ENCODE data around the gene MCL1.
"Not testable (repeated sequence)": the region's sequence is repeated elsewhere in the genome, so short reads cannot be mapped to it uniquely, and the experiment has no call there.

The MCL1 gene

GRCh38 chr1:150579110-150579944 lies at the start of gene MCL1:
MCL1 (minus strand) TSS chr1:150579610; CDS start chr1:150579530, 80 bp downstream.
- DNase-seq = peak; percentile 96

DNA sequence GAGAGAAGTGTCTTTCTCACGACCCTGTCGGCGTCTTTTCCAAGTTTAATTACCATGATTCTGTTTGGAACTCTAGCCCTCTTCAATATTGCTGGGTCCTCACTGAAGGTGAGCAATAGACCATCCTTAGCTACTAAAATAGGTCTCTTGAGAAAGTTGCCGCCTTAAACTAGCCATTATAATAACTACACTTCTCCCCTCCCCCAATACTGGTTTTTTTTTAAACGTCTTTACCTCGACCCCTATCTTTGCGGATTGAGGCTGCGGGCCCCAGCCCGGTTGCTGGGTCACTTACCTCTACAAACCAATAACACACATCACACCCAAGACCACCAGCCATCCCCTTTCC lies 49.3 kb upstream of the MCL1 start:
- DNase-seq = no peak

GRCh38 chr1:150627826-150628410 lies 48.5 kb upstream of the MCL1 start:
- no peak for DNase-seq

- no peak for DNase-seq
Observed at GRCh38 chr1:150626150-150626549, 46.7 kb upstream of the MCL1 start.

DNA sequence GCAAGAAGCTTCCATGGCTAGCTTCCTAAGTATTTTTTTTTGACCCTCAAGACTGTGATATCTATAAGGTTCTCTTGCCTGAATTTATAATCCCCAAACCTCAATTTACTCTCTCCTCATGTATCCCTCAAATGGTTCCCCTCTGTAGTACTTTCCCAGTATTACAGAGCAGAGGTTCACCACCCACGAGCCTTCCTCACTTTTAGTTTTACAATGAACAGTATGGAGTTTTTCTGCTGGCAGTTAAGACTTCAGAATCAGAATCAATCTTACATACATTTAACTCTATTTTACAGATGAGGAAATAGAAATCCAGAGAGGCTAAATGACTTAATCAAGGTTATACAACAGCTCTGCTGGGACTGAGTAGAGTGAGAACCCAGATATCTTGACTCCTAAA lies 45.1 kb upstream of the MCL1 start:
- DNase-seq = not testable (repeated sequence)

GRCh38 chr1:150624134-150624533 lies 44.7 kb upstream of the MCL1 start:
- not testable (repeated sequence) for DNase-seq

DNA sequence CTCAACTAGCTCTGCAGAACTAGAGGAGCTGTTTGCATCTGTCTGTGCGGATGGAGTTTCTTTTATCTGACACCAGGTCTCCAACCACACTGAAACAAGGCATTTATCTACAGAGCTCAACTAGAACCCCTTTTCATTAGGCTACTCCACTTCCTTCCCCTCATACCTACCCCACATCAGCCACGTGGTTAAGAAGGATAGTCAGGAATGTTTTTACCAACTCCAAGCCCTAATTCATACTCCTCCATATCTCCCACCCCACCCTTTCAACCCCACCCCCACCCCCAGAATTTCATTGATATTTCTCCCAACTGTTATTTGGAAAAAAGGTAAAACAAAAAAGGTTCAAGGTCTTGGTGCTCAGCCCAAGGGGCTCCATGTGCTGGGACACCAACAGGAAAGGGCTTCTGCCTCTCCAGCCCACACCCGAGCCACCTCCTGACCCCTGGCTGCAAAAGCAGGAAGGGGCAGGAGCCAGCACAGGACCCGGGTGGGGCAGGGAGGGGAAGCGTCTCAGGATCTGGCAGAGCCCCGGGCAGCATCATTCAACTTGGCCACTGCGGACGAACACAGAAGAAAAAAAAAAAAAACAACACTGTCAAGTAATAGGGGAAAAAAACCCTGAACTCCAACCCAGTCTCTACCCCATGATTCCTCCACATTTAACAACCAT lies 43.0 kb upstream of the MCL1 start:
- no peak for DNase-seq

DNA sequence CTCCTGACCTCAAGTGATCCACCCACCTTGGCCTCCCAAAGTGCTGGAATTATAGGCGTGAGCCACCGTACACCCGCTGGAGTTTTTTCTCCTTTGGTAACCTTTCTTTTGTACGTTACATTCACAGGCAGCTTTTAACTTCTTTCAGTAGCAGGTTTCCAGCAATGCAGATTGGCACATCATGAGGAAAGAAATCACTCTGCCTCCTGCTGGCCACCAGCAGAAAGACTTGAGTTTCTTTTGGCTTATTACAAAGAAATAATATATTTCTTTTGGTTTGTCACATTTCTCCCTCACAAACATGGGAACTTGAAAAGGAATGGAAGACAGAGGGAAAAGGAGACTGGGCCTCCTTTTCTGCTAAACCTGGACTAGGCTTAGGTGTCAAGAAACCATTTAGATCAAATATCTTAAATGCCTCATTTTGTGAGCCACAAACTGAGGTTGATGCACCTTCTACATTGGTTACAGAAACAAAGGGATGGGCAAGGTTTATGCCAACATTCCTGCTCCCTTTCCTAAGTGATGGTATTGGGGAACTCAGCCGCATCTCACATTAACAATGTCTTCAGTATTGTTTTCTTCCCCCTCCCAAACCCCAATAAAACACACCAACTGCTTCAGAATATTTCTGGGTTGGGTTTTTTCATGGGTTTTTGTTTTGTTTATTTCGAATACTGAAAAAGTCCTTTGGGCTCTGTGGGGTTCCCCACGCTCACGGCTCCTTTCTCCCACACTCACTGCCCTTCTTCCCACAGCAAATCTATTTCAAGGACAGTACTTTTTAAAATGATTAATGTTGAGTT lies 42.3 kb upstream of the MCL1 start:
- peak; percentile 48 for DNase-seq

- DNase-seq = no peak
Observed at GRCh38 chr1:150620919-150621318, 41.5 kb upstream of the MCL1 start.

GRCh38 chr1:150619576-150620509 lies 40.4 kb upstream of the MCL1 start:
- peak; percentile 38 for DNase-seq

DNA sequence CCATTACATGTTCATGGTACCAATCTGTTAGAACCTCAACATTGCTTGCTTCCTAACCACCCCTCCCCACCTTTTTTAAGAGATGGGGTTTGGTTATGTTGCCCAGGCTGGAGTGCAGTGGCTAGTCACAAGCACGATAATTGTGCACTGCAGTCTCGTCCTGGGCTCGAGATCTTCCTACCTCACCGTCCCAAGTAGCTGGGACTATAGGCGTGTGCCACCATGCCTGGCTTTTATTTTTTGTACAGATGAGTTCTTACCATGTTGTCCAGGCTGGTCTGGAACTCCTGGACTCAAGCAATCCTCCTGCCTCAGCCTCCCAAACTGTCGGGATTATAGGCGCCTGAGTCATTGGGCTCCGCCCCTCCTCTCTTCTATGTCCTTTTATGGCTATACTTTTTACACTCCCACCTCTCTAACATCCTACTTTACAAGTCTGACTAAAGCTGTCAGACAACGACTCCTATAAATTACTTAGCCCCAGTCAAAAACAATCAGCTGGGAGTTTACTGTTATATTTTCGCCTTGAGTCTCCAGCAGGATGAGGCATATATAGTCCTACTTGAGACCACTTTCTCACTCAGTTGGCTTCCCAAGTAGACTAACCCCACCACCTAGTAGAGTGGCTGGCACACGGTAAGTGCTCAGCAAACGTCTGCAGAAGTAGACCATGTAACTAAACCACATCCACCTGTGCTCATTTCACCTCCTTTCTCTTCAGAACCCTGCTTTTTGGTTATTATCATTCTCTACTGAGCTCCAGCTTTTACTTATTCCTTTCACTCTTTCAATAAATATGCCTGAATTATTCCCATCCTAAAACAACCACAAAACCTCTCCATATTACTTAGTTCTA lies 36.2 kb upstream of the MCL1 start:
- no peak for DNase-seq

GRCh38 chr1:150613061-150613920 lies 33.9 kb upstream of the MCL1 start:
- peak; percentile 97 for DNase-seq

- no peak for DNase-seq
Observed at GRCh38 chr1:150612014-150612345, 32.6 kb upstream of the MCL1 start.

- DNase-seq = no peak
Observed at GRCh38 chr1:150610576-150610975, 31.2 kb upstream of the MCL1 start.

- no peak for DNase-seq
Observed at GRCh38 chr1:150609732-150610131, 30.3 kb upstream of the MCL1 start.

DNA sequence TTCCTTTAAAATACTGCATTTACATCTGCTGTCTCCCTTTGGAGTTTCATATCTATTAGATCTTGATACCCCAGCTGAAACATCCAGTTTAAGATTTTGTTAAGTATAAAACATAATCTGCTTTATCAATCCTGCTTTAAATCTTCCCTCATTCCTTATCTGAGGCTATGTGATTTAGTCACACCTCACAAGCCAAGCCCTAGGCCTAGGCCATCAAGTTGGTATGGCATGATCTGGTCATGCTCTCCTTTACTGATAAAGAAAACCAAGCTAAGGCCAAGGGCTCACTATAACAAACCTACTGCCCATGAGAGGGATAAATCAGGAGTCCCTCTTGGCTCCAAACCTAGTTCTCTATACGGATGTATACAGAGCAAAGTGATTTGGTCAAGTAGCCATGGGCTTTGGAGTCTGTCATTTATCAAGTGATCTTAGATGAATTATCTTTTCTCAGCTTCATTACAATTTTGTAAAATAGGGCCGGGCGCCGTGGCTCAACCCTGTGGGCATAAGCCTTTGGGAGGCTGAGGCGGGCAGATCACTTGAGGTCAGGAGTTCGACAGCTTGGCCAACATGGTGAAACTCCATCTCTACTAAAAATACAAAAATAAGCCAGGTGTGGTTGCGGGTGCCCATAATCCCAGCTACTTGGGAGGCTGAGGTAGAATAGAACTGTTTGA lies 27.2 kb upstream of the MCL1 start:
- DNase-seq = no peak

- DNase-seq = not testable (repeated sequence)
Observed at GRCh38 chr1:150605451-150605731, 26.0 kb upstream of the MCL1 start.

DNA sequence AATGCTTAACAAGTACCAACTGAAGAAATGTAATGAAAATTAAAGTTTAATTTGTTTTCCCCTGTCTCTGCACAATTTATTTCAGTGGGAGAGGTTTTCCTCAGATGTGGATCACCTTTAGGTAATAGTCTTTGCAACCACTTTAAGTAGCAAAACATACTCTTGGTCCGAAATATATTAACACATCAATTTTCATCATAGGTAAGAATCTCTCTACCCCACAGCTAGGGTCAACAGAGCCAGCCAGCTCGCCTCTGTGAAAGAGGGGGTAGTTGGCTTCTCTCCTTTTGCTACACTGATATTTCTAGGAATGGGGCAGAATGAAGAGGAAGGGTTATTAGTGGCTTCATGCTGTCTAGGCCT lies 24.8 kb upstream of the MCL1 start:
- no peak for DNase-seq

- DNase-seq = no peak
Observed at GRCh38 chr1:150603711-150604110, 24.3 kb upstream of the MCL1 start.

DNA sequence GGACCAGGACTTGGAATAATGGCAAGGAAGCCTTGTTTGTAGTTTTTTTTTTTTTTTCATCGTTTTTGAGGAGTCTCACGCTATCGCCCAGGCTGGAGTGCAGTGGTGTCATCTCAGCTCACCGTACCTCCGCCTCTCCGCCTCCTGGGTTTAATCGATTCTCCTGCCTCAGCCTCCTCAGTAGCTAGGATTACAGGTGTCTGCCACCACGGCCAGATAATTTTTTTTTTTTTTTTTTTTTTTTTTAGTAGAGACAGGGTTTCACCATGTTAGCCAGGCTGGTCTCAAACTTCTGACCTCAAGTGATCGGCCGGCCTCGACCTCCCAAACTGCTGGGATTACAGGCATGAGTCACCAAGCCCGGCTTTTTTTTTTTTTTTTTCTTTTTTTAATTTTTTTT lies 23.0 kb upstream of the MCL1 start:
- DNase-seq = not testable (repeated sequence)

Measured in MV-4-11 (cell line).